Fibroblast of mammary gland (primary cell): ENCODE data around the gene CDC40.

ENCODE experiments used
- DNase-seq: peaks from one replicate; pipeline ENCODE4 v3.0.0-alpha.2; 2010; ENCODE audit warnings: low read depth
- H3K4me3 ChIP-seq: 2 replicates; pipeline ENCODE4 v1.5.1; 2011; ENCODE audit warnings: low read depth, mild to moderate bottlenecking, low read length, moderate library complexity; ENCODE audit not compliant: control insufficient read depth
- CTCF ChIP-seq: conservative IDR thresholded peaks from 2 replicates; pipeline ENCODE4 v1.5.1; 2011; ENCODE audit warnings: low read depth, low read length, inconsistent platforms; ENCODE audit not compliant: control insufficient read depth, insufficient read depth

CDC40 gene

GRCh38 chr6:110185879-110186278 is 5.7 kb downstream of the CDC40 start:
- H3K4me3 ChIP-seq, result no peak overlapping the region
- no peak for DNase-seq
- TF ChIP-seq CTCF, result no peak

DNA sequence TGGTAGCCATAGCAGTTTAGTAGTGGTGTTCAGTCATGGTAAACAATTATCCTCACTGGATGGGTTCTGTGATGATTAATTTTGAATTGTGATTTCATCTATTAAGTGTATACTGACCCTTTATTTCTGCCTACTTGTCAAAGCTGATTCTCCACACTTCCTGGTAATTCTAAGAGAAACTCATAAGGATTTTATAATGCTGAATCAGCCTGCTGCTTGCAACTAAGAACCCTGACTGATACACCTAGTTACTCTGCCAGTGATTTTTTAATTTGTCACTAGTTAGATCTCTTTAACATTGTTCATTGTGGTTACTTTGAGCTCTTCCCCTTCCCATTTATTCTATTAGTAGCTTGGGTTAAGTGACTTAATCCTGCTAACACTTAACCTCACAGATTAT is 8.6 kb downstream of the CDC40 start:
- no peak overlapping the region for H3K4me3 ChIP-seq
- TF ChIP-seq CTCF, result no peak
- peak; percentile 39 for DNase-seq

GRCh38 chr6:110190726-110191125 is 10.5 kb downstream of the CDC40 start:
- DNase-seq, result no peak
- TF ChIP-seq CTCF, result no peak
- no peak overlapping the region for H3K4me3 ChIP-seq

DNA sequence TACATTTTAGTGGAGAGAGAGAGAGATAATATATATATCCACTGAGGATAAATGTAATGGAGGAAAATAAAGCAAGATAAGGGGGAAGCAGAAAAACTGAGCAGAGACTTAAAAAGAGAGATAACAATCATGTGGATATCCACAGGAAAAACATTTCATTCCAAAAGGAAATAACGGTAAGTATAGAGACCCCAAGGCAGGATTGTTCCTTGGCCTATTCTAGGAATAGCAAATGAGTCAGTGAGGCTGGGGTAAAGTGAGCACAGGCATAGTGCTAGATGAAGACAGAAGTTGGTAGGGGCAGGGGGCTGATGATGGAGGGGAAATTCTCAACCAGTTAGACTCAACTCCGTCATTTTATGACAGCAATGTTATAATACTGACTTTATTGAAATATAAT is 11.2 kb downstream of the CDC40 start:
- no peak for TF ChIP-seq CTCF
- H3K4me3 ChIP-seq, result no peak overlapping the region
- DNase-seq, result no peak

GRCh38 chr6:110195639-110196038 is 15.4 kb downstream of the CDC40 start:
- no peak for TF ChIP-seq CTCF
- DNase-seq, result no peak
- no peak overlapping the region for H3K4me3 ChIP-seq

DNA sequence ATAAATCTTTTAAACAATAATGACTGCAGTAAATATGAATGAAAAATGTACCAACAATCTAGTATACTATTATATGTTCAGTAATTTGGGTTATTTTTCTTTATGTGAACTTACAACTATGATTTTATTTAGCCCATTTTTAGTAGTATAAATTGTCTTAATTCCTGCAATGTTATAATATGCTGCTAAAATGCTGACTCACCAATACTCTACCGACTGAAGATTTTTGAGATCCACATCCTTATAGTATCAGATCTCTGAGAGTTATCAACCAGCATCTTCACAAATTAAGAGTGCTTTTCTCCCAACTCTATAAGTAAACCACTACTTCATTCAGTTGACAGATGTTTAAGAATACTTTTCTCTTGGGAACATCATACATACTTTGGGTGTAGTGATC is 16.6 kb downstream of the CDC40 start:
- DNase-seq, result no peak
- no peak overlapping the region for H3K4me3 ChIP-seq
- no peak for TF ChIP-seq CTCF

GRCh38 chr6:110198561-110198960 is 18.3 kb downstream of the CDC40 start:
- TF ChIP-seq CTCF, result no peak
- no peak for DNase-seq
- no peak overlapping the region for H3K4me3 ChIP-seq
